GM12864 (cell line): ENCODE measurements around the gene RPS15.

Source experiments
- DNase-seq: peaks from one replicate; pipeline ENCODE4 v3.0.0-alpha.2; 2011; ENCODE audit warnings: low read depth
- H3K4me3 ChIP-seq: 2 replicates; pipeline ENCODE4 v1.5.1; 2011; ENCODE audit warnings: mild to moderate bottlenecking, low read depth, low read length, control low read depth
- TF ChIP-seq, protein P1 (sequence below): IDR thresholded peaks from 2 replicates; pipeline ENCODE4 v1.5.1; 2011; ENCODE audit warnings: low read depth, mild to moderate bottlenecking, moderate library complexity, low read length, control low read depth, inconsistent platforms; ENCODE audit errors: missing control alignments

Gene RPS15

DNA sequence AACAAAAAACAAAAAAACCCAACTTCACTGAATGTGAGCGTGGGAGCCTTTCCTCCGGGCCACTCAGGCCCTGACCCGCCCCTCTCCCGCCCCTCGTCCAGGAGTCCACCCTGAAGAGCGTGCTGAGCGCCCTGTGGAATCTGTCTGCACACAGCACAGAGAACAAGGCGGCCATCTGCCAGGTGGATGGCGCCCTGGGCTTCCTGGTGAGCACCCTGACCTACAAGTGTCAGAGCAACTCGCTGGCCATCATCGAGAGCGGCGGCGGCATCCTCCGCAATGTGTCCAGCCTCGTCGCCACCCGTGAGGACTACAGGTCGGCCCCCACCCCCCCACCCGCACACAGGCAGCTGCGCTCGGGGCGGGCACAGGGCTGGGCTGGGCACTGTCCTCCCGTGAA, 23.7 kb downstream of the RPS15 start:
- no peak for DNase-seq
- H3K4me3 ChIP-seq: no peak overlapping the region
- TF ChIP-seq, protein P1, sequence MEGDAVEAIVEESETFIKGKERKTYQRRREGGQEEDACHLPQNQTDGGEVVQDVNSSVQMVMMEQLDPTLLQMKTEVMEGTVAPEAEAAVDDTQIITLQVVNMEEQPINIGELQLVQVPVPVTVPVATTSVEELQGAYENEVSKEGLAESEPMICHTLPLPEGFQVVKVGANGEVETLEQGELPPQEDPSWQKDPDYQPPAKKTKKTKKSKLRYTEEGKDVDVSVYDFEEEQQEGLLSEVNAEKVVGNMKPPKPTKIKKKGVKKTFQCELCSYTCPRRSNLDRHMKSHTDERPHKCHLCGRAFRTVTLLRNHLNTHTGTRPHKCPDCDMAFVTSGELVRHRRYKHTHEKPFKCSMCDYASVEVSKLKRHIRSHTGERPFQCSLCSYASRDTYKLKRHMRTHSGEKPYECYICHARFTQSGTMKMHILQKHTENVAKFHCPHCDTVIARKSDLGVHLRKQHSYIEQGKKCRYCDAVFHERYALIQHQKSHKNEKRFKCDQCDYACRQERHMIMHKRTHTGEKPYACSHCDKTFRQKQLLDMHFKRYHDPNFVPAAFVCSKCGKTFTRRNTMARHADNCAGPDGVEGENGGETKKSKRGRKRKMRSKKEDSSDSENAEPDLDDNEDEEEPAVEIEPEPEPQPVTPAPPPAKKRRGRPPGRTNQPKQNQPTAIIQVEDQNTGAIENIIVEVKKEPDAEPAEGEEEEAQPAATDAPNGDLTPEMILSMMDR: no peak

DNA sequence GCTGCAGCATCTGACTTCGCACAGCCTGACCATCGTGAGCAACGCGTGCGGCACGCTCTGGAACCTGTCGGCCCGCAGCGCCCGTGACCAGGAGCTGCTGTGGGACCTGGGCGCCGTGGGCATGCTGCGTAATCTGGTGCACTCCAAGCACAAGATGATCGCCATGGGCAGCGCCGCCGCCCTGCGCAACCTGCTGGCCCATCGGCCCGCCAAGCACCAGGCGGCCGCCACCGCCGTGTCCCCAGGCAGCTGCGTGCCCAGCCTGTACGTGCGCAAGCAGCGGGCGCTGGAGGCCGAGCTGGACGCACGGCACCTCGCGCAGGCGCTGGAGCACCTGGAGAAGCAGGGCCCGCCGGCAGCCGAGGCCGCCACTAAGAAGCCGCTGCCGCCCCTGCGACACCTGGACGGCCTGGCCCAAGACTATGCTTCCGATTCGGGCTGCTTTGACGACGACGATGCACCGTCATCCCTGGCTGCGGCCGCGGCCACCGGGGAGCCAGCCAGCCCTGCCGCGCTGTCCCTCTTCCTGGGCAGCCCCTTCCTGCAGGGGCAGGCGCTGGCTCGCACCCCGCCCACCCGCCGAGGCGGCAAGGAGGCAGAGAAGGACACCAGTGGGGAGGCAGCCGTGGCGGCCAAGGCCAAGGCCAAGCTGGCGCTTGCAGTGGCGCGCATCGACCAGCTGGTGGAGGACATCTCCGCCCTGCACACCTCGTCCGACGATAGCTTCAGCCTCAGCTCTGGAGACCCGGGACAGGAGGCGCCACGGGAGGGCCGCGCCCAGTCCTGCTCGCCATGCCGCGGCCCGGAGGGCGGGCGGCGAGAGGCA, 27.2 kb downstream of the RPS15 start:
- TF ChIP-seq, protein P1: peak; percentile 48
- H3K4me3 ChIP-seq: no peak overlapping the region
- DNase-seq: no peak

DNA sequence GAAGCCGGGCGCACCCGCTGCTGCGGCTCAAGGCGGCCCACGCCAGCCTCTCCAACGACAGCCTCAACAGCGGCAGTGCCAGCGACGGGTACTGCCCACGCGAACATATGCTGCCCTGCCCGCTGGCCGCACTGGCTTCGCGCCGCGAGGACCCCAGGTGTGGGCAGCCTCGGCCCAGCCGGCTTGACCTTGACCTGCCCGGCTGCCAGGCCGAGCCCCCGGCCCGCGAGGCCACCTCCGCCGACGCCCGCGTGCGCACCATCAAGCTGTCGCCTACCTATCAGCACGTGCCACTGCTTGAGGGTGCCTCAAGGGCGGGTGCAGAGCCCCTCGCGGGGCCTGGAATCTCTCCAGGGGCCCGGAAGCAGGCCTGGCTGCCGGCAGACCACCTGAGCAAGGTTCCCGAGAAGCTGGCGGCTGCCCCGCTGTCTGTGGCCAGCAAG, 27.8 kb downstream of the RPS15 start:
- TF ChIP-seq, protein P1: no peak
- DNase-seq: no peak
- H3K4me3 ChIP-seq: no peak overlapping the region

DNA sequence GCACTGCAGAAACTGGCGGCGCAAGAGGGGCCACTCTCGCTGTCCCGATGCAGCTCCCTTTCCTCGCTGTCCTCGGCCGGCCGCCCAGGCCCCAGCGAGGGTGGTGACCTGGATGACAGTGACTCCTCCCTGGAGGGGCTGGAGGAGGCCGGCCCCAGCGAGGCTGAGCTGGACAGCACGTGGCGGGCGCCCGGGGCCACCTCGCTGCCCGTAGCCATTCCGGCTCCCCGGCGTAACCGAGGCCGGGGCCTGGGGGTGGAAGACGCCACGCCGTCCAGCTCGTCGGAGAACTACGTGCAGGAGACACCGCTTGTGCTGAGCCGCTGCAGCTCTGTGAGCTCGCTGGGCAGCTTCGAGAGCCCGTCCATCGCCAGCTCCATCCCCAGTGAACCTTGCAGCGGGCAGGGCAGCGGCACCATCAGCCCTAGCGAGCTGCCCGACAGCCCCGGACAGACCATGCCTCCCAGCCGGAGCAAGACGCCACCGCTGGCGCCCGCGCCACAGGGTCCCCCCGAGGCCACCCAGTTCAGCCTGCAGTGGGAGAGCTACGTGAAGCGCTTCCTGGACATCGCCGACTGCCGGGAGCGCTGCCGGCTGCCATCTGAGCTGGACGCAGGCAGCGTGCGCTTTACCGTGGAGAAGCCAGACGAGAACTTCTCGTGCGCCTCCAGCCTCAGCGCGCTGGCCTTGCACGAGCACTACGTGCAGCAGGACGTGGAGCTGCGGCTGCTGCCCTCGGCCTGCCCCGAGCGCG, 28.4 kb downstream of the RPS15 start:
- no peak overlapping the region for H3K4me3 ChIP-seq

DNA sequence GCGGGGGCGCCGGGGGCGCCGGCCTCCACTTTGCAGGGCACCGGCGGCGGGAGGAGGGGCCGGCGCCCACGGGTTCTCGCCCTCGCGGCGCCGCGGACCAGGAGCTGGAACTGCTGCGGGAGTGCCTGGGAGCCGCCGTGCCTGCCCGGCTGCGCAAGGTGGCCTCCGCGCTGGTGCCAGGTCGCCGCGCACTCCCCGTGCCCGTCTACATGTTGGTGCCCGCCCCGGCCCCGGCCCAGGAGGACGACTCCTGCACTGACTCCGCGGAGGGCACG, 29.0 kb downstream of the RPS15 start:
- TF ChIP-seq, protein P1: no peak
- DNase-seq: no peak
- H3K4me3 ChIP-seq: no peak overlapping the region

More for the DNA sequence above, 28.4 kb downstream of the RPS15 start:
- no peak for DNase-seq
- TF ChIP-seq, protein P1: no peak

DNA sequence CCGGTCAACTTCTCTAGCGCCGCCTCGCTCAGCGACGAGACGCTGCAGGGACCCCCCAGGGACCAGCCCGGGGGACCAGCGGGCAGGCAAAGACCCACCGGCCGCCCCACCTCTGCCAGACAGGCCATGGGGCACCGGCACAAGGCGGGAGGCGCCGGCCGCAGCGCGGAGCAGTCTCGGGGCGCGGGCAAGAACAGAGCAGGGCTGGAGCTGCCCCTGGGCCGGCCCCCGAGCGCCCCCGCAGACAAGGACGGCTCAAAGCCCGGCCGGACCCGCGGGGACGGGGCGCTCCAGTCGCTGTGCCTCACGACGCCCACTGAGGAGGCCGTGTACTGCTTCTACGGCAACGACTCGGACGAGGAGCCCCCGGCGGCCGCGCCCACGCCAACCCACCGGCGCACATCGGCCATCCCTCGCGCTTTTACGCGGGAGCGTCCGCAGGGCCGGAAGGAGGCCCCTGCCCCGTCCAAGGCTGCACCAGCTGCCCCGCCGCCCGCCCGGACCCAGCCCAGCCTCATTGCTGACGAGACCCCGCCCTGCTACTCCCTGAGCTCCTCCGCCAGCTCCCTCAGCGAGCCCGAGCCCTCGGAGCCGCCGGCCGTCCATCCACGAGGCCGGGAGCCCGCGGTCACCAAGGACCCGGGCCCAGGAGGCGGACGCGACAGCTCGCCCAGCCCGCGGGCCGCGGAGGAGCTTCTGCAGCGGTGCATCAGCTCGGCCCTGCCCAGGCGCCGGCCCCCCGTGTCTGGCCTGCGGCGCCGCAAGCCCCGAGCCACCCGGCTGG, 29.5 kb downstream of the RPS15 start:
- no peak for DNase-seq
- TF ChIP-seq, protein P1: no peak
- H3K4me3 ChIP-seq: no peak overlapping the region
